NB4 (cell line): ENCODE results near the gene ARF3.

ENCODE experiments used
- DNase-seq: peaks from one replicate; pipeline ENCODE4 v3.0.0; 2010; ENCODE audit warnings: low read depth
- H3K4me3 ChIP-seq: one replicate; pipeline ENCODE4 v1.5.1; 2011; ENCODE audit warnings: mild to moderate bottlenecking, low read depth, low read length, moderate library complexity
- MYC ChIP-seq: IDR thresholded peaks from 2 replicates; pipeline ENCODE4 v1.6.1; 2011; ENCODE audit warnings: low read depth, low read length
- POLR2A ChIP-seq: IDR thresholded peaks from 2 replicates; pipeline ENCODE4 v1.6.1; 2011; ENCODE audit warnings: mild to moderate bottlenecking; ENCODE audit not compliant: insufficient read length; ENCODE audit errors: extremely low read depth
- TF ChIP-seq, protein P1 (sequence below): IDR thresholded peaks from 2 replicates; pipeline ENCODE4 v1.6.1; 2011; ENCODE audit warnings: low read depth, low read length
- TF ChIP-seq, protein P2 (sequence below): IDR thresholded peaks from one replicate; pipeline ENCODE4 v1.5.1; 2012; ENCODE audit warnings: low read depth, low read length

ARF3 gene

DNA sequence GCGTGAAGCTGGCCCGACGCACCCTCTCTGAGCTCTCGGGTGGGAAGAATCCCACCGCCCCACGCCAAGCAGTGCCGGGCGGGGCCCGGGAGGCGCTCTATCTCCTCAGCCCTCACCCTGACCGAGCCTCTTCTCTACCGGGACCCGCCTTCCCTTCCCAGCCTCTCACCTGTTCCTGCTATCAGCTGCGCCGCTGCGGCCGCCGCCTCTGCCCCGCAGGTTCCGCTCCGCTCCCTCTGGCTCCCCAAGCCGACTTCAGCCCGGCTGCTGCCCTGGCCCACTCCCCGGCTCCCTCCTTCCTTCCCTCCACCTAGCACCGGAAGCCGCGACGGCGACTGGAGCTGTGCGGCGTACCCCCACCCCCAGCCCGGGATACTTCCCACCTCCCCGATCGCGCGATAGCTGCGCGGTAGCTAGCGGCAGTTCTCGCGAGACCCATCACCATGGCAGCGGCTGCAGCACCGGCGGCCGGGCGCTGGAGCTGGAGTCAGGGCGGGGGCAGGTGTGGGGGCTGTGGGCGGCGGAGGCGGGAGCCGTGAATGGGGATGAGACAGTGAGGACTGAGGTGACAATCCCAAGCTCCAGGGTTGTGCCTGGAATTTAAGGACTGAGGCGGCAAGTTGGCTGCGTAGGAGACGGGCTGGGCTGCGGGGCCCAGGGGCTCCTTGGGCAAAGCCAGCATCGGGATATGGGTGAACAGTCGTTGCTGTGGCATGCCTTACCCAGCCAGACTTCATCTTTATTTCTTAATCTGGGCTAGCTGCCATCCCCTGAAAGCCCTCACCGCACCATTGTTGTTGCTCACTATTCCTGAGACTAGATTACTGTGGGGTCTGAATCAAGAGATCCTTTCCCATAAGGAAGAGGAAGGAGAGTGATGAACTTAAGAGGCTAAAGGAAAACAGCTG is at the start of gene ARF3:
Gene ARF3, minus strand, starts transcription at position 347 of the 908 bp plus-strand sequence. CDS start 16,392 bp downstream, outside the sequence.
- TF ChIP-seq POLR2A: peak; percentile 63
- TF ChIP-seq, protein P1, sequence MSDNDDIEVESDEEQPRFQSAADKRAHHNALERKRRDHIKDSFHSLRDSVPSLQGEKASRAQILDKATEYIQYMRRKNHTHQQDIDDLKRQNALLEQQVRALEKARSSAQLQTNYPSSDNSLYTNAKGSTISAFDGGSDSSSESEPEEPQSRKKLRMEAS: no peak

DNA sequence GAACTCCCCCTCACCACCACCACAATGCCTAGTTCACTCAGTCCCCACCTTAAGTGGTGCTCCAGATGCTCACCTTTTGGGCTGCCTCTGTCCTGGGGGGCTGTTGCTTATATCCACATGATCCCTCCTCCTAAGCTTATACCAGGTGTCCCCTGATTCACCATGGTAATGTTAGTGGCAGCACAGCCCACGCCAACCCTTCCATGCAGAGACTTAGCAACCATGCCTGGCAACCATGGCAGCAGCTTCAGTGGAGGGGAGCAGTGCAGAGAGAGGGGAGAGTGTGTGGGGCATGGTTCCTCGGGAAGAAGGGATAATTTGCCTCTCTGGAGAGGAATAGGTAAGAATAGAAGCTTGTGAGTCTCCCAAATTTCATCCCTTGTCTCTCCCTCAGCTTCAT is 43.1 kb upstream of the ARF3 start:
- no peak for DNase-seq
- TF ChIP-seq, protein P2, sequence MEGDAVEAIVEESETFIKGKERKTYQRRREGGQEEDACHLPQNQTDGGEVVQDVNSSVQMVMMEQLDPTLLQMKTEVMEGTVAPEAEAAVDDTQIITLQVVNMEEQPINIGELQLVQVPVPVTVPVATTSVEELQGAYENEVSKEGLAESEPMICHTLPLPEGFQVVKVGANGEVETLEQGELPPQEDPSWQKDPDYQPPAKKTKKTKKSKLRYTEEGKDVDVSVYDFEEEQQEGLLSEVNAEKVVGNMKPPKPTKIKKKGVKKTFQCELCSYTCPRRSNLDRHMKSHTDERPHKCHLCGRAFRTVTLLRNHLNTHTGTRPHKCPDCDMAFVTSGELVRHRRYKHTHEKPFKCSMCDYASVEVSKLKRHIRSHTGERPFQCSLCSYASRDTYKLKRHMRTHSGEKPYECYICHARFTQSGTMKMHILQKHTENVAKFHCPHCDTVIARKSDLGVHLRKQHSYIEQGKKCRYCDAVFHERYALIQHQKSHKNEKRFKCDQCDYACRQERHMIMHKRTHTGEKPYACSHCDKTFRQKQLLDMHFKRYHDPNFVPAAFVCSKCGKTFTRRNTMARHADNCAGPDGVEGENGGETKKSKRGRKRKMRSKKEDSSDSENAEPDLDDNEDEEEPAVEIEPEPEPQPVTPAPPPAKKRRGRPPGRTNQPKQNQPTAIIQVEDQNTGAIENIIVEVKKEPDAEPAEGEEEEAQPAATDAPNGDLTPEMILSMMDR: no peak
- TF ChIP-seq POLR2A (no peak), MYC (no peak)
- TF ChIP-seq, protein P1: no peak
- H3K4me3 ChIP-seq: peak overlapping the region; percentile 68

More for the DNA sequence above, at the start of gene ARF3:
- H3K4me3 ChIP-seq: peak within 1 kb of the TSS; percentile 75
- peak; percentile 97 for DNase-seq

DNA sequence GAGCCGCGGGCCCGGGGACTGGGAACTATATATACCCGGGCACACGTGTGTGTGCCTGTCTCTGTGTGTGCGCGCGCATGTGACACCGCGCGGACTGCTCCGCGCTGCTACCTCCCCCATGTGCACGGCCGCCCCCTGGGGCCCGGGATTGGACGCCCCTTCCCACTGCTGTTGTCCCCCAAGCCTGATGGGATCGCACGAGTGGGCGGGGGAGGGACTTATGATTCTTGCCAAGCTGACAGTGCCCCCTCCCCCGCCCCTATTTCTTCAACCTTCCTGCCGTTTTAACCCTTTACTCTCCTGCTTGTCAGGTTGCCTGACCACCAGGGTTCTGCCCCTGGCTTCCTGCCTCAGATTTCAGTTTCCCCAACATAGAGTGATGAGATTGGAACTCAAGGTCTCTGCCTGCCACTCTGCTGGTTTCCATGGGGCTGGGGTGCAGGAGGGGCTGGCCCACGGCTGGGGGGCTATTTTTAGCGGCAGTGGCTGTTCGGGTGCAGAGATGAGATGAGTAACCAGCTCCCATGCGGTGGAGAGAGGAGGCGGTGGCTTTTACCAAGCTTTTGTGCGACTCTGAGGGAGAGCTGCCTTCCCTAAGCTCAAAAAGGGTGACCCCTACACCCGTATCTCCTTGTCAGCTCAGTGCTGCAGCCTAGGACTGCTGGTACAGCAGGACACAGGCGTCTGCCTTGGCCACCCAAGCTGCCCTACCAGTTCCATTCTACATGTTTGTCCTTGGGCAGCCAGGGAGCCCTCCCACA is 42.3 kb upstream of the ARF3 start, which contains the start of gene DDN:
Gene DDN, minus strand, starts transcription at position 5 of the 761 bp plus-strand sequence. CDS start 88 bp downstream, outside the sequence.
- H3K4me3 ChIP-seq: peak within 1 kb of the TSS; percentile 78
- DNase-seq: peak; percentile 94
- TF ChIP-seq, protein P1: peak; percentile 97
- TF ChIP-seq POLR2A (peak; percentile 46), MYC (peak; percentile 93)
- TF ChIP-seq, protein P2: no peak

DNA sequence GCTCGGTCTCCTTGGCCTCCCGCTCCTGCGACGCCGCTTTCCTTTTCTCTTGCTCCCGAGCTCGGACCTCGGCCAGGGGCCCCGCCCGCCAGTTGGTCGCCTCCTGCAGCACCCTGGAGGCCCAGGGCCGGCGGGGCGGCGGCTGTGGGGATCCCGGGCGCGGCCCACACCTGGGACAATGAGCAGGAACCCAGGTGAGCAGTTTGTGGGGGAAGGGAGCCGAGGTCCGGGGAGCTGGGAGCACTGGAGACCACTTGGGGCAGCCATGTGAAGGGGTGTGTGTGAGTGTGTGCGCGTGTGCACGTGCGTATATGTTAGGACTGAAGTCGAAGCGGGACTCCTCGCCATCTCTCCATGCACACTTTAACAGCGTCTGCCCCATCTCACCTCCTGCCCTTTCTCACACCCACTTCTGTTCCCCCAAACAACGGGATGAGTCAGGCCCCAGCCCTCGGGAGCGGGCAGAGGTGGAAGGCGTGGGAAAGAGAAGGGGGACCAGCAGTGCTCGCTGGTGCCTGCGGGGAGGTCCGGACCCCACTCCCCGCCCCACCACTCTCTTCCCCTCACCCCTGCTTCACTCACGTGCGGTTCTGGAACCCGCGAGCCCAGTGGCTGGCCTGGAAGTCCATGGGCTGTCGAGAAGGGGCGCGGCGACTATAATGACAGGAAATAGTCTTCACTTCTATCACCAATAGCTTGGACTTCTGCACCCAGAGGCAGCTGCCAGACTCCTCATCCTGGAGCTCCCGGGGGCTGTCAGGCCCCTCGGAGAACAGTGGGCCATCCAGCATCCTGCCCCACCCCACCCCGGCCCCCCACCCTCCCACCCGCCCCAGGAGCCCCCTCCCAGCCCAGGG is 41.4 kb upstream of the ARF3 start:
- peak overlapping the region; percentile 78 for H3K4me3 ChIP-seq
- no peak for TF ChIP-seq MYC
- no peak for TF ChIP-seq POLR2A
- TF ChIP-seq, protein P1: no peak
- TF ChIP-seq, protein P2: no peak
- peak; percentile 75 for DNase-seq

DNA sequence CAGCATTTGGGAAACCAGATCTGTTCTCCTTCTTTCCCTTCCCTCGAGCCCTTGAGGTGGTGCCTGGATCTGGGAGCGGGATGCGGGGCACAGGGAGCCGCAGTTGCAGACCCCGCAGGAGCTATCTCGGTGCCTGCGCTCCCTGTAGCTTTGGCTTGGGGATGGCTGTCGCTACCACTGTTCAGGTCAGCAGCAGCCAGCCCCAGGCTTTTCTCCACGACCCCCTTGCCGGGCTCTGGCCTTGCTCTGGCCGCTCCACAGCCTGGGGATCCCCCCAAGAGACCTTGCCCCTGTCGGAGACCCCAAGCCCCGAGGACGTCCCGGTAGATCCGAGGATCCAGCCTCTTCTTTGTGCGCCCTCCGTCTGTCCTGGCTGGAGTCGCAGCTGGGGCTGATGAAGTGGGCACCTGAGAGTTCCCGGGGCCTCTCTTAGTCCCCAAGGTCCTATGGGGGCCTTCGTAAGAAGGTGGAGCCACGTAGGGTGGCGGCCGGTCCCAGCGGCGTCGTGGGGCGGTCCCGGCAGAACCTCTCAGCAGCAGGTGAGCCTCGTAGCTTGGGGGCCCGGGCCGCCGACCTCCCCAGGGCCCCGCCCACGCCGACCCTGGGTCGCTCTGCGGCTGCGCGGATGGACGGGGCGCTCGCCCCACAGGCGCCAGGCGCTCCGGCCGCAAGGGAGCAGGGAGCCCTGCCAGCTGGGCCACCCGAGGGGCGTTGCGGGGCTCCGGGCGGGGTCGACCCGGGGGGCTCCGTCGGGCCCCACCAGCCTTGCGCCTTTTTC is 40.6 kb upstream of the ARF3 start:
- DNase-seq: peak; percentile 67
- peak overlapping the region; percentile 78 for H3K4me3 ChIP-seq
- TF ChIP-seq, protein P2: peak; percentile 14
- TF ChIP-seq MYC: no peak
